HUES48 (cell line): ENCODE results near the gene GLCCI1.
"Not testable (repeated sequence)": the region's sequence is repeated elsewhere in the genome, so short reads cannot be mapped to it uniquely, and the experiment has no call there.

Experiments used
- H3K27ac ChIP-seq: one replicate; pipeline ENCODE4 v1.7.0; 2013; ENCODE audit warnings: low read depth, low read length, inconsistent platforms
- H3K27me3 ChIP-seq: 2 replicates; pipeline ENCODE4 v1.6.1; 2013; ENCODE audit warnings: mild to moderate bottlenecking, low read length; ENCODE audit not compliant: control insufficient read depth, insufficient read depth
- H3K36me3 ChIP-seq: 2 replicates; pipeline ENCODE4 v1.6.1; 2013; ENCODE audit warnings: low read length; ENCODE audit not compliant: control insufficient read depth, insufficient read depth
- H3K4me1 ChIP-seq: 2 replicates; pipeline ENCODE4 v1.6.1; 2013; ENCODE audit warnings: mild to moderate bottlenecking, low read length; ENCODE audit not compliant: control insufficient read depth, insufficient read depth
- H3K4me3 ChIP-seq: 2 replicates; pipeline ENCODE4 v1.5.1; 2013; ENCODE audit warnings: mild to moderate bottlenecking, low read depth, low read length
- H3K9ac ChIP-seq: 2 replicates; pipeline ENCODE4 v1.6.1; 2013; ENCODE audit warnings: mild to moderate bottlenecking, low read depth, low read length, moderate library complexity
- H3K9me3 ChIP-seq: 2 replicates; pipeline ENCODE4 v1.6.1; 2013; ENCODE audit warnings: low read length; ENCODE audit not compliant: control insufficient read depth, insufficient read depth

The GLCCI1 gene

DNA sequence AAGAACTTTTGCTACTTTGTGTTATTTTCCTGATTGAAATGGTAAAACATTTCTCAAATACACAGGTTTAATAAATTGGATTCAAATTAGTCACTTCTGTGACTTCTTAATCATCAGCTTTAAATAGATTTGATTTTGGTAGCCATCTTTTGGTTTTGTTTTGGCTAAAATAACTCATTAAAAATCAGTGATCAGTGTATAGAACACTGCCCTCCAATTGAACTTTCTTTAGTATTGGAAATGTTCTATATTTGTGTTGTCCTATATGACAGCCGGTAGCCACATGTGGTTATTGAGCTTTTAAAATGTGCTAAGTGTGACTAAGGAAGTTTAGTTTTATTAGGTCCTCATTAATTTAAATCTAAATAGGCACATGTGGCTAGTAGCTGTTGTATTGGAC lies 50.4 kb downstream of the GLCCI1 start:
- H3K4me3 ChIP-seq: no peak overlapping the region
- H3K9ac ChIP-seq: no peak overlapping the region
- no peaks in the 10 kb centered on the region for H3K27me3 ChIP-seq
- H3K36me3 ChIP-seq: 0 out of 2 replicates have a peak, but pooled peaks cover 3% of the 10 kb centered on the region
- H3K9me3 ChIP-seq: no peaks in the 10 kb centered on the region
- H3K27ac ChIP-seq: no peak overlapping the region
- H3K4me1 ChIP-seq: no peaks in the 10 kb centered on the region; the same call in 1 of the 2 replicates

- Histone ChIP-seq H3K27ac (no peak overlapping the region), H3K9ac (no peak overlapping the region), H3K9me3 (peaks cover 5% of the 10 kb centered on the region; the same call in 1 of the 2 replicates), H3K36me3 (peaks cover 31% of the 10 kb centered on the region), H3K4me1 (no peaks in the 10 kb centered on the region; the same call in 1 of the 2 replicates), H3K27me3 (no peaks in the 10 kb centered on the region), H3K4me3 (no peak overlapping the region)
These were observed 54.0 kb downstream of the GLCCI1 start for GRCh38 chr7:8022628-8023027.

GRCh38 chr7:8035192-8035591 lies 66.6 kb downstream of the GLCCI1 start:
- Histone ChIP-seq H3K27ac (no peak overlapping the region), H3K4me3 (no peak overlapping the region), H3K27me3 (no peaks in the 10 kb centered on the region), H3K4me1 (peaks cover 13% of the 10 kb centered on the region; the same call in 1 of the 2 replicates), H3K9me3 (no peaks in the 10 kb centered on the region), H3K9ac (no peak overlapping the region), H3K36me3 (no peaks in the 10 kb centered on the region)

GRCh38 chr7:8035647-8036518 lies 67.3 kb downstream of the GLCCI1 start:
- H3K4me3 ChIP-seq: no peak overlapping the region
- no peaks in the 10 kb centered on the region for H3K27me3 ChIP-seq
- H3K9ac ChIP-seq: no peak overlapping the region
- H3K27ac ChIP-seq: no peak overlapping the region
- H3K36me3 ChIP-seq: no peaks in the 10 kb centered on the region
- no peaks in the 10 kb centered on the region for H3K9me3 ChIP-seq
- H3K4me1 ChIP-seq: peaks cover 13% of the 10 kb centered on the region; the same call in 1 of the 2 replicates

DNA sequence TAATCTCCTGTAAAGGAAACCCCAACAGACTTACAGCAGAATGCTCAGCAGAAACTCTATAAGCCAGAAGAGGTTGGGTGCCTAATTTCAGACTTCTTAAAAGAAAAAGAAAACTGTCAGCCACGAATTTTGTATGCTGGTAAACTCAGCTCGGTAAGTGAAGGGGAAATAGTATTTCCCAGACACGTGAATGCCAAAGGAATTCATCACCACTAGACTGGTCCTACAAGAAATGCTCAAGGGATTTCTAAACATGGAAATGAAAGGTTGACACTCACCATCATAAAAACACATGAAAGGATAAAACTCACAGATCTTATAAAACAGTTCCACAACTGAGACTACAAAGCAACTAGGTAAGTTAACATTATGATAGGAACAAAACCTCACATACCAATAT lies 68.6 kb downstream of the GLCCI1 start:
- Histone ChIP-seq H3K9me3 (no peaks in the 10 kb centered on the region), H3K4me1 (peaks cover 13% of the 10 kb centered on the region; the same call in 1 of the 2 replicates), H3K9ac (no peak overlapping the region), H3K4me3 (no peak overlapping the region), H3K36me3 (no peaks in the 10 kb centered on the region), H3K27me3 (no peaks in the 10 kb centered on the region), H3K27ac (no peak overlapping the region)

- peaks cover 13% of the 10 kb centered on the region; the same call in 1 of the 2 replicates for H3K4me1 ChIP-seq
- H3K27me3 ChIP-seq: no peaks in the 10 kb centered on the region
- no peak overlapping the region for H3K9ac ChIP-seq
- no peaks in the 10 kb centered on the region for H3K9me3 ChIP-seq
- H3K27ac ChIP-seq: no peak overlapping the region
- no peak overlapping the region for H3K4me3 ChIP-seq
- H3K36me3 ChIP-seq: peaks cover 8% of the 10 kb centered on the region; the same call in 1 of the 2 replicates
These were observed 72.3 kb downstream of the GLCCI1 start for GRCh38 chr7:8040768-8041369.

- H3K4me1 ChIP-seq: peaks cover 7% of the 10 kb centered on the region; the same call in 1 of the 2 replicates
- H3K9me3 ChIP-seq: no peaks in the 10 kb centered on the region
- no peak overlapping the region for H3K27ac ChIP-seq
- H3K4me3 ChIP-seq: no peak overlapping the region
- no peak overlapping the region for H3K9ac ChIP-seq
- H3K27me3 ChIP-seq: no peaks in the 10 kb centered on the region
- H3K36me3 ChIP-seq: peaks cover 8% of the 10 kb centered on the region; the same call in 1 of the 2 replicates
These were observed 74.4 kb downstream of the GLCCI1 start for GRCh38 chr7:8042796-8043535.

GRCh38 chr7:8044761-8045430 lies 76.3 kb downstream of the GLCCI1 start:
- Histone ChIP-seq H3K9me3 (no peaks in the 10 kb centered on the region), H3K27ac (no peak overlapping the region), H3K4me3 (no peak overlapping the region), H3K36me3 (peaks cover 11% of the 10 kb centered on the region; the same call in 1 of the 2 replicates), H3K9ac (no peak overlapping the region), H3K4me1 (no peaks in the 10 kb centered on the region), H3K27me3 (no peaks in the 10 kb centered on the region)

DNA sequence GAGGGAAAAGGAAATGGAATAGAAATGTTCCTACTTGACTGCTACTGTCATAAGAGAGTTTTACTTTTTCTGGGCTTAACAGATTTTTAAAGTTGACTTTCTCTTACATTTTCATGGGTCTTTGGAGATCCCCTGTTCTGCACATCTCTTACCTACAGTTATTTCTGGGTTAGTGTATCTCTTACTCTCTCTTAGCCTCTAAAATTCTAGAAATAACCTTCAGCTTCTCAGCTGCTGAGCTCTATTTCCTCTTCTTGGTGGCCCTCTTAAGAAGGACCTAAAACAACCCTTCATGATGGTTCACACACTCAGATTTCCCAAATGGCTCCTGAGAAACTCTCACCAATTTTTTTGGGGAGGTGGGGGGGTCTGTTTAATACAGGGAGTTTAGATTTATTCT lies 79.5 kb downstream of the GLCCI1 start:
- H3K4me3 ChIP-seq, H3K9me3 ChIP-seq, H3K27ac ChIP-seq, H3K27me3 ChIP-seq, H3K9ac ChIP-seq, H3K36me3 ChIP-seq: not testable (repeated sequence)
- H3K4me1 ChIP-seq: peaks cover 14% of the 10 kb centered on the region

- Histone ChIP-seq H3K27ac (no peak overlapping the region), H3K9me3 (no peaks in the 10 kb centered on the region), H3K4me3 (no peak overlapping the region), H3K9ac (no peak overlapping the region), H3K36me3 (peaks cover 10% of the 10 kb centered on the region; the same call in 1 of the 2 replicates), H3K27me3 (no peaks in the 10 kb centered on the region), H3K4me1 (peaks cover 14% of the 10 kb centered on the region)
These were observed 82.8 kb downstream of the GLCCI1 start for GRCh38 chr7:8051373-8051772.
